ENCODE data around the gene NECTIN1. TPM values are rescaled to one million over a fixed set of nuclear protein-coding genes. Genes with fewer than 3 reads are reported as not detected.

Gene NECTIN1
- total RNA-seq, 1 donor from 2014 or later = 45.3 TPM

DNA sequence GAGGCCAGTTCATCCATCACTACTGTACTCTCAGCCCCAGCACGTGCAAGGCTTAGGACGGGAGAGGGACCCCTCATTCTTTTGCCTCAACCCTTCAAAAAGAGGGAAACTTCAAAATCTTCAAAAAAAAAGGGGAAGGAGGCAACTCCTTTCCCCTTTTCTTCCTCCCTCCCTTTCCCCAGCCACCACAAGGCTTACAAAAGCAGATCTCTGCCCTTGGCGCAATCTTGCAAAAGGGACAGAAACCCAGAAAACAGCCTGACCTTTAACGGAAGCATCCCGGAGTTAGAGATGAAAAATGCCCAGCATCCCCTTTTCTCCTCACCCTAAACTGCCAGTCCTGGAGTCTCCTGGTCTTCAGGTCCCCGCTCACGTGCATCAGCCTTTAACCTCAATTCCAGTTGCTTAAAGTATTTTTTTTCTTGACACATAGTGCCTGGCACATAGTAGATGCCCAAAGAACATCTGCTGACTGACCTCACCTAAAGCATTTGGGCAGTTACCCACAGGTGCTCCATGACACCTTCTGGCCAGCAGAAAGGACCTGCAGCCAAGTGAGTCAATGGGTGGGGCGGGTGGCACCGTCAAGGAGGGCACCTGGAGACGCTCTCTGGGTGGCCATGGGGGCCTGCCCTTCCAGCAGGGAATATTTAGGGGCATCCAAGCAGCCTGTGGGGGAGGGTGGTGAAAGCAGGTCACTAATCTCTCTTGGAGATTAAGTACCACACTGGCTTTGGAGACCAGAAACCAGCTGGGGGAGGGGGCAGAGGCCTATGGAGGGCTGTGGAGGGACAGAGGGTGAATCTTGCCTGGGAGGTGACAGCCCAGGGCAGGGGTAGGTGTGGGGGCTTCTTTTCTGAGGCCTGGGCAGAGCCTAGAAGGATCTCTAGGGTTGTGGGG, 16.3 kb downstream of the NECTIN1 start:
- Mint-ChIP-seq H3K4me3 (no peak overlapping the region), H3K27me3 (ENCODE audit: low read depth) (no peaks in the 10 kb centered on the region), H3K4me1 (peaks cover 63% of the 10 kb centered on the region), H3K9me3 (no peaks in the 10 kb centered on the region), H3K27ac (no peak overlapping the region), H3K36me3 (no peaks in the 10 kb centered on the region)
- TF ChIP-seq CTCF (IDR thresholded peaks at IDR 0.05; ENCODE audit: unreplicated experiment) = no peak
- no peak for DNase-seq (ENCODE audit: low spot score in 2 of 2, unreplicated experiment in 2 of 2)

- H3K9me3 Mint-ChIP-seq = no peaks in the 10 kb centered on the region
- DNase-seq (ENCODE audit: low spot score in 2 of 2, unreplicated experiment in 2 of 2) = no peak
- H3K27me3 Mint-ChIP-seq (ENCODE audit: low read depth) = no peaks in the 10 kb centered on the region
- no peak for TF ChIP-seq CTCF (IDR thresholded peaks at IDR 0.05; ENCODE audit: unreplicated experiment)
- no peak overlapping the region for H3K27ac Mint-ChIP-seq
- no peak overlapping the region for H3K4me3 Mint-ChIP-seq
- peaks cover 60% of the 10 kb centered on the region for H3K4me1 Mint-ChIP-seq
- H3K36me3 Mint-ChIP-seq = no peaks in the 10 kb centered on the region
Measured at GRCh38 chr11:119712006-119712405, 17.0 kb downstream of the NECTIN1 start.

- DNase-seq (ENCODE audit: low spot score in 2 of 2, unreplicated experiment in 2 of 2) = no peak
- Mint-ChIP-seq H3K27ac (peak overlapping the region; percentile 30), H3K9me3 (no peaks in the 10 kb centered on the region), H3K4me1 (peaks cover 55% of the 10 kb centered on the region), H3K36me3 (no peaks in the 10 kb centered on the region), H3K27me3 (ENCODE audit: low read depth) (no peaks in the 10 kb centered on the region), H3K4me3 (no peak overlapping the region)
- TF ChIP-seq CTCF (IDR thresholded peaks at IDR 0.05; ENCODE audit: unreplicated experiment) = no peak
Measured at GRCh38 chr11:119711476-119711875, 17.5 kb downstream of the NECTIN1 start.

DNA sequence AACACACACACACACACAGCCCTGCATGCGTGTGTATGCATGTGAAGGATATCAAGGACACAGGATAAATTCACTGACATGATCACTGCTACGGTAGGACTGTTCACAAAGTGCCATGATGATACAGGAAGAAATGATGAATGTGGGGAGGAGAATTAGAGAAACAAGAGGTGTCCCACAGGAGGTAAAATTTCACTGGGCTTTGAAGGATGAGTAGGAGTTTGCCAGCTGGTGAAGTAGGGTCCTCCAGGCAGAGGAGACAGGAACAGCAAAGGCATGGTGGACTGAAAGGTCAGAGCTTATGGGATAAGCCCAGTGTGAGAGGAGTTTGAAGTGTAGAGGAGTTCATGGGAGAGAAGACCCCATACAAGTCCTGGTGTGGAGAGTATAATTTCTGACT, 18.6 kb downstream of the NECTIN1 start:
- no peaks in the 10 kb centered on the region for H3K36me3 Mint-ChIP-seq
- no peak overlapping the region for H3K27ac Mint-ChIP-seq
- no peaks in the 10 kb centered on the region for H3K27me3 Mint-ChIP-seq (ENCODE audit: low read depth)
- no peak for TF ChIP-seq CTCF (IDR thresholded peaks at IDR 0.05; ENCODE audit: unreplicated experiment)
- H3K4me3 Mint-ChIP-seq = no peak overlapping the region
- no peaks in the 10 kb centered on the region for H3K9me3 Mint-ChIP-seq
- peaks cover 65% of the 10 kb centered on the region for H3K4me1 Mint-ChIP-seq
- no peak for DNase-seq (ENCODE audit: low spot score in 2 of 2, unreplicated experiment in 2 of 2)

- no peak for DNase-seq (ENCODE audit: low spot score in 2 of 2, unreplicated experiment in 2 of 2)
- Mint-ChIP-seq H3K27me3 (ENCODE audit: low read depth) (no peaks in the 10 kb centered on the region), H3K27ac (peak overlapping the region; percentile 78), H3K36me3 (no peaks in the 10 kb centered on the region), H3K4me3 (no peak overlapping the region), H3K4me1 (peaks cover 69% of the 10 kb centered on the region), H3K9me3 (no peaks in the 10 kb centered on the region)
- TF ChIP-seq CTCF (IDR thresholded peaks at IDR 0.05; ENCODE audit: unreplicated experiment) = no peak
Measured at GRCh38 chr11:119709638-119710346, 19.2 kb downstream of the NECTIN1 start.
